Liver (tissue), 3 donors: ENCODE measurements around the gene EXOSC5.

Experiments
- ATF3 ChIP-seq: IDR thresholded peaks from 2 replicates; pipeline ENCODE4 v1.6.1; 2016; ENCODE audit warnings: antibody characterized with exemption
- CTCF ChIP-seq: fragments of 150-350 bp; IDR thresholded peaks from 2 replicates; pipeline ENCODE4 v1.5.1; 2017; ENCODE audit warnings: improper control_type of control experiment, low read depth, low read length; ENCODE audit not compliant: missing input control
- EGR1 ChIP-seq, 2 donors: IDR thresholded peaks; 2 replicates each; pipeline ENCODE4 v1.6.1; 2016 to 2018; ENCODE audit warnings: antibody characterized with exemption in 2 of 2, low read depth in 2 of 2
- FOXA1 ChIP-seq: IDR thresholded peaks from 2 replicates; pipeline ENCODE4 v1.6.1; 2016; ENCODE audit warnings: antibody characterized with exemption
- GABPA ChIP-seq, 2 donors: IDR thresholded peaks in 1 of 2; conservative IDR thresholded peaks in 1 of 2; 2 replicates each; pipeline ENCODE4 v1.6.1; 2016; ENCODE audit warnings: antibody characterized with exemption in 2 of 2, mild to moderate bottlenecking in 1 of 2, moderate library complexity in 1 of 2
- JUND ChIP-seq, 2 donors: IDR thresholded peaks; 2 replicates each; pipeline ENCODE4 v1.6.1; 2016; ENCODE audit warnings: antibody characterized with exemption in 2 of 2
- MAX ChIP-seq: IDR thresholded peaks from 2 replicates; pipeline ENCODE4 v1.6.1; 2016; ENCODE audit warnings: antibody characterized with exemption
- RAD21 ChIP-seq, 2 donors: IDR thresholded peaks; 2 replicates each; pipeline ENCODE4 v1.6.1; 2016; ENCODE audit warnings: antibody characterized with exemption in 2 of 2, mild to moderate bottlenecking in 2 of 2
- REST ChIP-seq: IDR thresholded peaks from 2 replicates; pipeline ENCODE4 v1.6.1; 2016; ENCODE audit warnings: antibody characterized with exemption, mild to moderate bottlenecking
- RXRA ChIP-seq, 2 donors: IDR thresholded peaks; 2 replicates each; pipeline ENCODE4 v1.6.1; 2017 to 2018; ENCODE audit warnings: antibody characterized with exemption in 2 of 2, mild to moderate bottlenecking in 1 of 2
- SP1 ChIP-seq: IDR thresholded peaks from 2 replicates; pipeline ENCODE4 v1.6.1; 2018; ENCODE audit warnings: antibody characterized with exemption, mild to moderate bottlenecking
- TAF1 ChIP-seq: conservative IDR thresholded peaks from 2 replicates; pipeline ENCODE4 v1.6.1; 2016; ENCODE audit warnings: antibody characterized with exemption, mild to moderate bottlenecking
- donor health status: healthy.
- donor health status: healthy.

GRCh38 chr19:41355802-41356201 is 41.4 kb downstream of the EXOSC5 start:
- no peak for TF ChIP-seq CTCF
- TF ChIP-seq TAF1, result no peak
- TF ChIP-seq MAX, result no peak
- TF ChIP-seq GABPA (IDR thresholded peaks at IDR 0.05 in 1 of 2, conservative IDR thresholded peaks at IDR 0.05 in 1 of 2), result no peak
- TF ChIP-seq ATF3, result no peak
- TF ChIP-seq JUND (IDR thresholded peaks at IDR 0.05), result no peak
- TF ChIP-seq RAD21 (IDR thresholded peaks at IDR 0.05), result no peak
- no peak for TF ChIP-seq EGR1 (IDR thresholded peaks at IDR 0.05; ENCODE audit: low read depth in 2 of 2)
- no peak for TF ChIP-seq SP1
- no peak for TF ChIP-seq REST
- TF ChIP-seq RXRA (IDR thresholded peaks at IDR 0.05), result no peak
- TF ChIP-seq FOXA1, result no peak
